Brain microvascular endothelial cell (primary cell): Measurements from ENCODE around the gene SPATA46.

Experiments used
- DNase-seq: peaks from one replicate; pipeline ENCODE4 v3.0.0-alpha.2; 2020
- H3K27ac ChIP-seq: fragments of 250-450 bp; sonication (Bioruptor Pico); 2 replicates; pipeline ENCODE4 v1.5.1; 2020; ENCODE audit warnings: mild to moderate bottlenecking, moderate library complexity
- H3K27me3 ChIP-seq: fragments of 250-450 bp; sonication (Bioruptor Pico); replicated peaks from 2 replicates; pipeline ENCODE4 v1.5.1; 2020; ENCODE audit warnings: mild to moderate bottlenecking
- H3K36me3 ChIP-seq: fragments of 250-450 bp; sonication (Bioruptor Pico); replicated peaks from 2 replicates; pipeline ENCODE4 v1.5.1; 2020; ENCODE audit warnings: mild to moderate bottlenecking
- H3K4me3 ChIP-seq: 2 replicates; pipeline ENCODE4 v1.5.1; 2011; ENCODE audit warnings: low read depth, mild to moderate bottlenecking, control low read depth, low read length, moderate library complexity
- CTCF ChIP-seq: IDR thresholded peaks from 2 replicates; pipeline ENCODE4 v1.5.1; 2011; ENCODE audit warnings: low read depth, mild to moderate bottlenecking, moderate library complexity, low read length, control low read depth, inconsistent platforms; ENCODE audit errors: missing control alignments
- in situ Hi-C: cut with HindIII; loops from 2 replicates; pipeline ENCODE4 v1.10.0; 2017; ENCODE audit warnings: low sequenced_read_pairs, low pct_ligation_motif_present

Gene SPATA46

DNA sequence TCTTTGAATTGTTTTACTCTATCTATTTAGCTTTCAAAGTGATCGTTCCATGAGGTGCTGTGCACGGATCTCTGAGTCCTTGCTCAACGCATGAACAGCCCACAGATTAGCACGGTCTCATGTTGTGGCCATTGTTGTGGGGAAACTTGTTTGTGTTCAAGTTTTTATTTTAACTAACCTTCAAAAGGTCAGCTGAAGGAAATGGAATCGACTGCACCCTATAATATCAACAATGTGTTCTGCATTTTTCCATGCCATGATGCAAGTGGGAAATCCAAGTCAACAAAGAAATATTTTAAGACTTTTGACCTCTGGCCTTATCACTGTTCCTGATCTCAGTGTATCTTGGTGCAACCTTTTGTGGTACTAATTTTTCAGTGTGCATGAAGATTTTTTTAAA lies 29.1 kb upstream of the SPATA46 start:
- Histone ChIP-seq H3K27ac (peak overlapping the region; percentile 68), H3K27me3 (no peaks in the 10 kb centered on the region), H3K4me3 (no peak overlapping the region), H3K36me3 (no peaks in the 10 kb centered on the region)
- no peak for TF ChIP-seq CTCF
- in situ Hi-C loops: no loop called here
- DNase-seq: no peak

- Histone ChIP-seq H3K27ac (peak overlapping the region; percentile 68), H3K36me3 (no peaks in the 10 kb centered on the region), H3K4me3 (no peak overlapping the region), H3K27me3 (no peaks in the 10 kb centered on the region)
- DNase-seq: peak; percentile 66
- TF ChIP-seq CTCF: no peak
- in situ Hi-C loops: no loop called here
Measured at GRCh38 chr1:162404550-162405160, 28.0 kb upstream of the SPATA46 start.

DNA sequence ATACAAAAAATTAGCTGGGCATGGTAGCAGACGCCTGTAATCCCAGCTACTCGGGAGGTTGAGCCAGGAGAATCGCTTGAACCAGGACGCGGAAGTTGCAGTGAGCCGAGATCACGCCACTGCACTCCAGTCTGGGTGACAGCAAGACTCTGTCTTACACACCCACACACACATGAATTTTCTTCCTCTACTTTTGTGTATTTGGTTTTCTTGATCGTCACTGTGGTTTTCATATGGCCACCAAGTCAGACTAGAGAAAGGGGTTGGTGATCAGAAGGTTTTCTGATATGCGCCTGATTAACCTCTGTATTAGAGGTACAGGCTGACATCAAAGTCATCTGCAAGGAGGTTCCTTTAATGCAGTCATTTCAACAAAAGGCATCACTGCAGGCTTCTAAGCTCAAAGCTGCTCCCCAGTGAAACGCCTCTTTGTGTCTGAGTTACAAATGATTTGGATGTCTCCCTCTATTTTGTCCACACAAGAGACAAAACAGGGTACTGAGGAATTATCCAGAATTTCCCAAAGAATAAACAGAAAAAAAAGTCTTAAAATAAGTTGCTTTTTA lies 24.2 kb upstream of the SPATA46 start:
- TF ChIP-seq CTCF: no peak
- DNase-seq: no peak
- Histone ChIP-seq H3K27me3 (no peaks in the 10 kb centered on the region), H3K27ac (no peak overlapping the region), H3K36me3 (no peaks in the 10 kb centered on the region), H3K4me3 (no peak overlapping the region)
- in situ Hi-C loops: no loop called here

DNA sequence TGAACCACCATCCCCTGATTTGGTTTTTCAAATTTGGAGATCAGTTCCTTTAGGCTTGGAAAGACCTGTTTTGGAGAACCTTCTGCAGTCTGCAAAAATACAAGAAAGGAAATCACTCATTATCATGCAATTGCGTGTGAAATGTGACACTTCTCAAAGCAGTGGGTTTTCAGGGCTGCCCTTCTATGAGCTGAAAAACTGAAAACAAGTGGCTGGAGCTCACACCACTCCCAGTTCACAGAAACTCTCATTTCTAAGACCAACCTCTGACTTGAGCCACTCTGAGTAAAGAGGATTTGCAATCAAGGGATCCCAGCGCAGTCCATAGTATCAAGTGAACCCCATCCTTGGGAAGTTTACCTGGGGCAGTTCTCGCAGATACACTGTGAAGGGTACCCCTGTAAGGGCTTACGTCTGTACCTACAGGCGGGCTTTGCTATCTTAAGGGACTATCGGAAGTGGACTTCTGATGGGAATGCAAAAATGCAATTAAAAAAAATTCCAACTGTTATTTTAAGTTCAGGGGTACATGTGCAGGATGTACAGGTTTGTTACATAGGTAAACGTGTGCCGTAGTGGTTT lies 22.4 kb upstream of the SPATA46 start:
- Histone ChIP-seq H3K27me3 (no peaks in the 10 kb centered on the region), H3K27ac (no peak overlapping the region), H3K36me3 (no peaks in the 10 kb centered on the region), H3K4me3 (no peak overlapping the region)
- no peak for TF ChIP-seq CTCF
- no peak for DNase-seq
- in situ Hi-C loops: no loop called here

DNA sequence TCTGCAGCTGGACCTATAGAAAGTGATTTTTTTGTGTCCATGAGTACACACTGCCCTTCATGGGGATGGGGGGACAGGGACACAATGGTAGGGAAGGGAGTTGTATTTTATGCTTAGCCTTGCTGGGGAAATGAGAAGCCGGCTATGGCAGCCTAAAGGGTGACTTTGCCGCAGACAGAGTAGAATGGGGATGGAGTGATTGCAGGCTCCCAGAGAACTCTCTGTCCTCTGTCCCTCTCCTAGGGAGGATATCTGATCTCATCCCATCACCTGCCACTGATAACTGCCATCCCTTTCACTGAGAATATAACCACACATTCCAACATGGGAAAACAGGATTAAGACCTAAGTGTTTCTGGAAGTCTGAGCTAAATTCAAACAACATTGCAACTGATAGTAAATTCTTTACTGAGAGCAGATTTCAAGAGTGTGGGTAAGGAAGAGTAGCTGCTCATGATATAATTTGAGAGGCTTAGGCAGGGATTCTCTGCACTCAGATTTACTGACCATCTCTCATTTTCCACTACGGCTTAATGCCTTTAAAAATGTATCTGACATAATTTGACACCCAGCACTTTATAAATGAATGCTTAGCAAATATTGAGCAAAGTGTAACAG lies 21.4 kb upstream of the SPATA46 start:
- no peak overlapping the region for H3K4me3 ChIP-seq
- no peaks in the 10 kb centered on the region for H3K36me3 ChIP-seq
- DNase-seq: no peak
- no peaks in the 10 kb centered on the region for H3K27me3 ChIP-seq
- TF ChIP-seq CTCF: no peak
- H3K27ac ChIP-seq: no peak overlapping the region
- in situ Hi-C loops: no loop called here
